GM12878 (cell line): ENCODE data around the gene DPF3. TPM values are rescaled to one million over a fixed set of nuclear protein-coding genes. Genes with fewer than 3 reads are reported as not detected.

Experiments used
- ATAC-seq: fragments of 200-7000 bp; cut with Tn5 transposase; 3 replicates; pipeline ENCODE4 v1.9.1; 2020; ENCODE audit warnings: mild to moderate bottlenecking, moderate library complexity
- BruUV-seq: library from RNA; stranded (reverse); fragments of 400-500 nt; replicated peaks from 2 replicates; lab custom pipeline; 2021; lab: Mats Ljungman, UMichigan
- CTCF ChIA-PET: fragments of 300-600 bp; sonication (Branson Sonifier 250); formaldehyde crosslinking; extraction: SDS; loops from one replicate; lab custom pipeline; 2021; ENCODE audit warnings: inconsistent platforms; lab: Yijun Ruan, JAX
- POLR2A ChIA-PET: fragments of 350-600 bp; formaldehyde crosslinking; extraction: SDS; loops from one replicate; lab custom pipeline; 2021; ENCODE audit warnings: inconsistent platforms; lab: Charles Lee
- RAD21 ChIA-PET: fragments of 300-600 bp; sonication (Branson Sonifier 250); formaldehyde crosslinking; loops from one replicate; lab custom pipeline; 2023; ENCODE audit warnings: antibody characterized with exemption; ENCODE audit not compliant: unreplicated experiment; lab: Charles Lee
- SMC1A ChIA-PET: fragments of 300-600 bp; sonication (Branson Sonifier 250); formaldehyde crosslinking; loops from one replicate; lab custom pipeline; 2023; ENCODE audit not compliant: unreplicated experiment, uncharacterized antibody; lab: Charles Lee
- DNase-seq: peaks from one replicate; pipeline ENCODE4 v3.0.0-alpha.2; 2011; ENCODE audit warnings: low read depth, low spot score
- FAIRE-seq: peaks from 3 replicates; lab custom pipeline; 2011; peaks lifted over from hg19 to GRCh38; lab: Jason Lieb, UNC
- H2AFZ ChIP-seq: 2 replicates; pipeline ENCODE4 v1.6.0; 2011; ENCODE audit warnings: low read depth, low read length, control low read depth; ENCODE audit not compliant: control insufficient read depth
- H3K27ac ChIP-seq: 2 replicates; pipeline ENCODE4 v1.5.1; 2011; ENCODE audit warnings: control low read depth; ENCODE audit not compliant: control insufficient read depth, insufficient read depth
- H3K27me3 ChIP-seq, 2 experiments: replicated peaks in 1 of 2; 2 replicates each; pipeline versions ENCODE4 v1.6.0 to v1.6.1; 2011; ENCODE audit warnings: low read length in 1 of 2; ENCODE audit not compliant: control insufficient read depth in 2 of 2, insufficient read depth in 2 of 2
- H3K36me3 ChIP-seq, 2 experiments: 2 replicates each; pipeline ENCODE4 v1.5.1; 2011; ENCODE audit warnings: low read length in 1 of 2; ENCODE audit not compliant: control insufficient read depth in 2 of 2, insufficient read depth in 2 of 2
- H3K4me1 ChIP-seq: 2 replicates; pipeline ENCODE4 v1.6.1; 2011; ENCODE audit warnings: mild to moderate bottlenecking, low read length, moderate library complexity, mixed read lengths; ENCODE audit not compliant: control insufficient read depth, insufficient read depth
- H3K4me2 ChIP-seq: 2 replicates; pipeline ENCODE4 v1.6.0; 2011; ENCODE audit warnings: control low read depth; ENCODE audit not compliant: control insufficient read depth, insufficient read depth
- H3K4me3 ChIP-seq: fragments of 200-600 bp; sonication (generic); 2 replicates; pipeline ENCODE4 v1.5.1; 2016
- H3K79me2 ChIP-seq: 2 replicates; pipeline ENCODE4 v1.6.0; 2011; ENCODE audit warnings: low read length; ENCODE audit not compliant: control insufficient read depth, insufficient read depth
- H3K9ac ChIP-seq: 2 replicates; pipeline ENCODE4 v1.8.0; 2011; ENCODE audit warnings: low read length, control low read depth, mixed read lengths; ENCODE audit not compliant: control insufficient read depth, insufficient read depth
- H3K9me3 ChIP-seq: replicated peaks from 3 replicates; pipeline ENCODE4 v1.5.1; 2011; ENCODE audit warnings: mild to moderate bottlenecking, low read length; ENCODE audit not compliant: control insufficient read depth, insufficient read depth
- H4K20me1 ChIP-seq: 2 replicates; pipeline ENCODE4 v1.6.0; 2011; ENCODE audit not compliant: control insufficient read depth, insufficient read depth
- BRCA1 ChIP-seq: IDR thresholded peaks from 2 replicates; pipeline ENCODE4 v1.6.1; 2011; ENCODE audit warnings: low read depth, low read length, improper control_type of control experiment
- DPF2 ChIP-seq: fragments of 450-650 bp; IDR thresholded peaks from 2 replicates; pipeline ENCODE4 v1.6.1; 2017; ENCODE audit warnings: mild to moderate bottlenecking
- MTA2 ChIP-seq: fragments of 450-650 bp; IDR thresholded peaks from 2 replicates; pipeline ENCODE4 v1.6.1; 2016; ENCODE audit warnings: low read depth, mild to moderate bottlenecking, moderate library complexity
- NFXL1 ChIP-seq: fragments of 450-650 bp; IDR thresholded peaks from 2 replicates; pipeline ENCODE4 v1.6.1; 2017; ENCODE audit warnings: antibody characterized with exemption, mild to moderate bottlenecking, borderline replicate concordance
- RB1 ChIP-seq: fragments of 450-650 bp; formaldehyde crosslinking; IDR thresholded peaks from 2 replicates; pipeline ENCODE4 v1.6.1; 2017; ENCODE audit warnings: mild to moderate bottlenecking, borderline replicate concordance
- SMARCA5 ChIP-seq: fragments of 450-650 bp; IDR thresholded peaks from 2 replicates; pipeline ENCODE4 v1.6.1; 2017; ENCODE audit warnings: mild to moderate bottlenecking
- SUZ12 ChIP-seq: fragments of 200-600 bp; sonication (generic); IDR thresholded peaks from one replicate; pipeline ENCODE4 v1.6.1; 2018; ENCODE audit warnings: antibody characterized with exemption, mild to moderate bottlenecking; ENCODE audit not compliant: unreplicated experiment
- ZBED1 ChIP-seq: IDR thresholded peaks from 2 replicates; pipeline ENCODE4 v1.6.1; 2016; ENCODE audit warnings: borderline replicate concordance
- ZSCAN29 ChIP-seq: fragments of 450-650 bp; IDR thresholded peaks from 2 replicates; pipeline ENCODE4 v1.6.1; 2017; ENCODE audit warnings: mild to moderate bottlenecking, moderate library complexity
- WGBS: methylation state at CpG from one replicate; pipeline ENCODE4 v1.1.6; 2016; ENCODE audit warnings: low lambda C conversion rate; ENCODE audit not compliant: insufficient replicate concordance, insufficient coverage; ENCODE audit errors: missing lambda C conversion rate; 5-methylcytosine and 5-hydroxymethylcytosine counted together
- in situ Hi-C: fragments of 300-500 bp; cut with MboI; formaldehyde crosslinking; loops from 9 replicates; pipeline ENCODE4 v1.14.3; 2018; ENCODE audit warnings: mixed read lengths
- intact Hi-C: fragments of 100-400 bp; cut with micrococcal nuclease; formaldehyde crosslinking; loops from one replicate; pipeline ENCODE4 v1.14.2; 2022; ENCODE audit not compliant: unreplicated experiment
- polyA plus RNA-seq, 11 experiments: library from polyadenylated mRNA; depleted of rRNA in 4 of 11; unstranded in 6 of 11; stranded (reverse) in 5 of 11; fragments of >200 nt; fragmentation: Nextera tagmentation in 4 of 11; fragmentation: Illumina TruSeq in 1 of 11; extraction: Ambion mirVana in 4 of 11; extraction: Trizol in 1 of 11; gene quantifications; 1 replicate in 1 of 11; 2 replicates in 10 of 11; pipeline versions ENCODE4 v1.2.1 to v1.2.3, GENCODE V29; 2011 to 2016; ENCODE audit warnings: inconsistent platforms in 2 of 11, missing spikeins in 2 of 11, low read depth in 1 of 11
- total RNA-seq, 4 experiments: library from RNA; depleted of rRNA in 3 of 4; stranded (reverse); fragments of >200 nt in 3 of 4; fragmentation: Illumina TruSeq in 1 of 4; extraction: Trizol in 1 of 4; gene quantifications; 2 replicates each; pipeline versions ENCODE4 v1.2.1 to v1.2.3, GENCODE V29; 2013 to 2021

DPF3 gene
- total and polyA plus RNA-seq, 10 of the 15 experiments (the other 5 are each of a cell fraction or from before 2014, with no cell fraction given), result 0.69 to 8.0 (median 2.2) TPM

- no peak for FAIRE-seq
- H3K4me1 ChIP-seq, result no peaks in the 10 kb centered on the region
- ChIA-PET RAD21 (interaction anchor here (1.6 kb wide), 1 partner anchor 330 kb away, joined by 4 read pairs; no protein-coding TSS in a partner anchor), CTCF (no interaction called here), SMC1A (no interaction called here), POLR2A (no interaction called here)
- no peaks in the 10 kb centered on the region for H4K20me1 ChIP-seq
- no peak overlapping the region for H3K27ac ChIP-seq
- no peaks in the 10 kb centered on the region for H3K27me3 ChIP-seq
- H3K4me3 ChIP-seq, result no peak overlapping the region
- BruUV-seq, result no TSS peak
- TF ChIP-seq ZBED1 (no peak), MTA2 (no peak), NFXL1 (no peak), ZSCAN29 (no peak), SUZ12 (no peak), RB1 (no peak), SMARCA5 (no peak), DPF2 (no peak), BRCA1 (no peak)
- DNase-seq, result no peak
- no peaks in the 10 kb centered on the region for H3K79me2 ChIP-seq
- no peak overlapping the region for H2AFZ ChIP-seq
- in situ Hi-C loops (no loop called here), intact Hi-C loops (no loop called here)
- no peak overlapping the region for H3K9ac ChIP-seq
- 51% methylated on average over 3 of the region's 3 CpGs for WGBS
- no peak overlapping the region for H3K4me2 ChIP-seq
- H3K36me3 ChIP-seq, result no peaks in the 10 kb centered on the region
- ATAC-seq, result no peak
- H3K9me3 ChIP-seq, result no peaks in the 10 kb centered on the region
These were observed 49.4 kb downstream of the DPF3 start for GRCh38 chr14:72844524-72844923.
